K562 (cell line): ENCODE data around the gene THAP6.

Experiments used
- ESRRA ChIP-seq: fragments of 450-650 bp; IDR thresholded peaks from 2 replicates; pipeline ENCODE4 v1.6.1; 2014; ENCODE audit warnings: low read depth, mild to moderate bottlenecking, moderate library complexity, borderline replicate concordance
- MEF2D ChIP-seq: conservative IDR thresholded peaks from 2 replicates; pipeline ENCODE4 v1.6.1; 2016; ENCODE audit warnings: low read depth, missing genetic modification characterization, missing compliant biosample characterization
- NFIC ChIP-seq: fragments of 450-650 bp; IDR thresholded peaks from 2 replicates; pipeline ENCODE4 v1.6.1; 2017; ENCODE audit warnings: mild to moderate bottlenecking, inconsistent platforms
- PML ChIP-seq: IDR thresholded peaks from 2 replicates; pipeline ENCODE4 v1.6.1; 2012; ENCODE audit warnings: low read length, inconsistent platforms
- POLR2A ChIP-seq: fragments of 450-650 bp; conservative IDR thresholded peaks from 2 replicates; pipeline ENCODE4 v1.6.1; 2016
- RCOR1 ChIP-seq, 2 experiments: IDR thresholded peaks; 2 replicates each; pipeline ENCODE4 v1.6.1; 2012; ENCODE audit warnings: low read depth in 2 of 2, low read length in 2 of 2, borderline replicate concordance in 1 of 2, improper control_type of control experiment in 1 of 2
- RNF2 ChIP-seq: sonication (generic); IDR thresholded peaks from 2 replicates; pipeline ENCODE4 v1.6.1; 2016
- ZNF143 ChIP-seq: sonication (generic); formaldehyde crosslinking; IDR thresholded peaks from 2 replicates; pipeline ENCODE4 v1.9.0; 2022; ENCODE audit warnings: mild to moderate bottlenecking, missing genetic modification reagents
- ZNF551 ChIP-seq: fragments of 250-450 bp; sonication (Bioruptor Pico); IDR thresholded peaks from 2 replicates; pipeline ENCODE4 v1.5.0; 2021; ENCODE audit warnings: mild to moderate bottlenecking, moderate library complexity
- TF ChIP-seq, protein P1 (sequence below): fragments of 450-650 bp; IDR thresholded peaks from 2 replicates; pipeline ENCODE4 v1.6.1; 2017; ENCODE audit warnings: mild to moderate bottlenecking, moderate library complexity
- TF ChIP-seq, protein P2 (sequence below), 3 experiments: IDR thresholded peaks in 2 of 3; conservative IDR thresholded peaks in 1 of 3; 2 replicates each; pipeline ENCODE4 v1.5.1; 2011 to 2012; ENCODE audit warnings: low read length in 3 of 3, mild to moderate bottlenecking in 3 of 3, control low read depth in 2 of 3, improper control_type of control experiment in 1 of 3, inconsistent platforms in 1 of 3, low read depth in 1 of 3, mixed read lengths in 1 of 3, moderate library complexity in 1 of 3; ENCODE audit not compliant: insufficient read depth in 2 of 3
- TF ChIP-seq, protein P3 (sequence below): fragments of 200-600 bp; sonication (generic); IDR thresholded peaks from one replicate; pipeline ENCODE4 v1.6.1; 2012; ENCODE audit warnings: mild to moderate bottlenecking, low read depth, low read length, inconsistent platforms

DNA sequence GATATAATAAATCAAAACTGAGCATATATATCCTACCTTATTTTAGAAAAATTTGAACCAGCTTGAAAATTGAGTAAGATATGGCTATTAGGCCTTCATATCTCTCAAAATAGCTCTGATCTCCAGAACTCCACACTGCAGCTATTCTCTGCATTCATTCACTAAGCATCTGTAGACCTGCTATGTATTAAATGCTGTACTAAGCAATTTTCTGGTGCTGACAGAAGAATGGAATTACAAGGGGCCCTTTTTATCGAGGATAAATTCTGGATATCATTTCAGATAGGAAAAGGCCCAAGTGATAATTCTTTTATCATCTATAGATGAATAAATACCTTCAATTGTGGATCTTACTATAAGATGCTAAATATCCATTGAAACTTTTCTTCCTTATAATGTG is 1.9 kb downstream of the THAP6 start:
- TF ChIP-seq RNF2 (no peak), ESRRA (no peak), ZNF551 (no peak), RCOR1 (IDR thresholded peaks at IDR 0.05; ENCODE audit: borderline replicate concordance in 1 of 2, low read depth in 2 of 2, low read length in 2 of 2) (no peak), NFIC (no peak), ZNF143 (CRISPR knock-in tag) (no peak), MEF2D (tag) (no peak), POLR2A (no peak), PML (no peak)
- TF ChIP-seq, protein P1, sequence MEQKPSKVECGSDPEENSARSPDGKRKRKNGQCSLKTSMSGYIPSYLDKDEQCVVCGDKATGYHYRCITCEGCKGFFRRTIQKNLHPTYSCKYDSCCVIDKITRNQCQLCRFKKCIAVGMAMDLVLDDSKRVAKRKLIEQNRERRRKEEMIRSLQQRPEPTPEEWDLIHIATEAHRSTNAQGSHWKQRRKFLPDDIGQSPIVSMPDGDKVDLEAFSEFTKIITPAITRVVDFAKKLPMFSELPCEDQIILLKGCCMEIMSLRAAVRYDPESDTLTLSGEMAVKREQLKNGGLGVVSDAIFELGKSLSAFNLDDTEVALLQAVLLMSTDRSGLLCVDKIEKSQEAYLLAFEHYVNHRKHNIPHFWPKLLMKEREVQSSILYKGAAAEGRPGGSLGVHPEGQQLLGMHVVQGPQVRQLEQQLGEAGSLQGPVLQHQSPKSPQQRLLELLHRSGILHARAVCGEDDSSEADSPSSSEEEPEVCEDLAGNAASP: no peak
- TF ChIP-seq, protein P2, sequence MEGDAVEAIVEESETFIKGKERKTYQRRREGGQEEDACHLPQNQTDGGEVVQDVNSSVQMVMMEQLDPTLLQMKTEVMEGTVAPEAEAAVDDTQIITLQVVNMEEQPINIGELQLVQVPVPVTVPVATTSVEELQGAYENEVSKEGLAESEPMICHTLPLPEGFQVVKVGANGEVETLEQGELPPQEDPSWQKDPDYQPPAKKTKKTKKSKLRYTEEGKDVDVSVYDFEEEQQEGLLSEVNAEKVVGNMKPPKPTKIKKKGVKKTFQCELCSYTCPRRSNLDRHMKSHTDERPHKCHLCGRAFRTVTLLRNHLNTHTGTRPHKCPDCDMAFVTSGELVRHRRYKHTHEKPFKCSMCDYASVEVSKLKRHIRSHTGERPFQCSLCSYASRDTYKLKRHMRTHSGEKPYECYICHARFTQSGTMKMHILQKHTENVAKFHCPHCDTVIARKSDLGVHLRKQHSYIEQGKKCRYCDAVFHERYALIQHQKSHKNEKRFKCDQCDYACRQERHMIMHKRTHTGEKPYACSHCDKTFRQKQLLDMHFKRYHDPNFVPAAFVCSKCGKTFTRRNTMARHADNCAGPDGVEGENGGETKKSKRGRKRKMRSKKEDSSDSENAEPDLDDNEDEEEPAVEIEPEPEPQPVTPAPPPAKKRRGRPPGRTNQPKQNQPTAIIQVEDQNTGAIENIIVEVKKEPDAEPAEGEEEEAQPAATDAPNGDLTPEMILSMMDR (IDR thresholded peaks at IDR 0.05 in 2 of 3, conservative IDR thresholded peaks at IDR 0.05 in 1 of 3; ENCODE audit: insufficient read depth in 2 of 3, low read depth in 1 of 3, low read length in 3 of 3): no peak
- TF ChIP-seq, protein P3, sequence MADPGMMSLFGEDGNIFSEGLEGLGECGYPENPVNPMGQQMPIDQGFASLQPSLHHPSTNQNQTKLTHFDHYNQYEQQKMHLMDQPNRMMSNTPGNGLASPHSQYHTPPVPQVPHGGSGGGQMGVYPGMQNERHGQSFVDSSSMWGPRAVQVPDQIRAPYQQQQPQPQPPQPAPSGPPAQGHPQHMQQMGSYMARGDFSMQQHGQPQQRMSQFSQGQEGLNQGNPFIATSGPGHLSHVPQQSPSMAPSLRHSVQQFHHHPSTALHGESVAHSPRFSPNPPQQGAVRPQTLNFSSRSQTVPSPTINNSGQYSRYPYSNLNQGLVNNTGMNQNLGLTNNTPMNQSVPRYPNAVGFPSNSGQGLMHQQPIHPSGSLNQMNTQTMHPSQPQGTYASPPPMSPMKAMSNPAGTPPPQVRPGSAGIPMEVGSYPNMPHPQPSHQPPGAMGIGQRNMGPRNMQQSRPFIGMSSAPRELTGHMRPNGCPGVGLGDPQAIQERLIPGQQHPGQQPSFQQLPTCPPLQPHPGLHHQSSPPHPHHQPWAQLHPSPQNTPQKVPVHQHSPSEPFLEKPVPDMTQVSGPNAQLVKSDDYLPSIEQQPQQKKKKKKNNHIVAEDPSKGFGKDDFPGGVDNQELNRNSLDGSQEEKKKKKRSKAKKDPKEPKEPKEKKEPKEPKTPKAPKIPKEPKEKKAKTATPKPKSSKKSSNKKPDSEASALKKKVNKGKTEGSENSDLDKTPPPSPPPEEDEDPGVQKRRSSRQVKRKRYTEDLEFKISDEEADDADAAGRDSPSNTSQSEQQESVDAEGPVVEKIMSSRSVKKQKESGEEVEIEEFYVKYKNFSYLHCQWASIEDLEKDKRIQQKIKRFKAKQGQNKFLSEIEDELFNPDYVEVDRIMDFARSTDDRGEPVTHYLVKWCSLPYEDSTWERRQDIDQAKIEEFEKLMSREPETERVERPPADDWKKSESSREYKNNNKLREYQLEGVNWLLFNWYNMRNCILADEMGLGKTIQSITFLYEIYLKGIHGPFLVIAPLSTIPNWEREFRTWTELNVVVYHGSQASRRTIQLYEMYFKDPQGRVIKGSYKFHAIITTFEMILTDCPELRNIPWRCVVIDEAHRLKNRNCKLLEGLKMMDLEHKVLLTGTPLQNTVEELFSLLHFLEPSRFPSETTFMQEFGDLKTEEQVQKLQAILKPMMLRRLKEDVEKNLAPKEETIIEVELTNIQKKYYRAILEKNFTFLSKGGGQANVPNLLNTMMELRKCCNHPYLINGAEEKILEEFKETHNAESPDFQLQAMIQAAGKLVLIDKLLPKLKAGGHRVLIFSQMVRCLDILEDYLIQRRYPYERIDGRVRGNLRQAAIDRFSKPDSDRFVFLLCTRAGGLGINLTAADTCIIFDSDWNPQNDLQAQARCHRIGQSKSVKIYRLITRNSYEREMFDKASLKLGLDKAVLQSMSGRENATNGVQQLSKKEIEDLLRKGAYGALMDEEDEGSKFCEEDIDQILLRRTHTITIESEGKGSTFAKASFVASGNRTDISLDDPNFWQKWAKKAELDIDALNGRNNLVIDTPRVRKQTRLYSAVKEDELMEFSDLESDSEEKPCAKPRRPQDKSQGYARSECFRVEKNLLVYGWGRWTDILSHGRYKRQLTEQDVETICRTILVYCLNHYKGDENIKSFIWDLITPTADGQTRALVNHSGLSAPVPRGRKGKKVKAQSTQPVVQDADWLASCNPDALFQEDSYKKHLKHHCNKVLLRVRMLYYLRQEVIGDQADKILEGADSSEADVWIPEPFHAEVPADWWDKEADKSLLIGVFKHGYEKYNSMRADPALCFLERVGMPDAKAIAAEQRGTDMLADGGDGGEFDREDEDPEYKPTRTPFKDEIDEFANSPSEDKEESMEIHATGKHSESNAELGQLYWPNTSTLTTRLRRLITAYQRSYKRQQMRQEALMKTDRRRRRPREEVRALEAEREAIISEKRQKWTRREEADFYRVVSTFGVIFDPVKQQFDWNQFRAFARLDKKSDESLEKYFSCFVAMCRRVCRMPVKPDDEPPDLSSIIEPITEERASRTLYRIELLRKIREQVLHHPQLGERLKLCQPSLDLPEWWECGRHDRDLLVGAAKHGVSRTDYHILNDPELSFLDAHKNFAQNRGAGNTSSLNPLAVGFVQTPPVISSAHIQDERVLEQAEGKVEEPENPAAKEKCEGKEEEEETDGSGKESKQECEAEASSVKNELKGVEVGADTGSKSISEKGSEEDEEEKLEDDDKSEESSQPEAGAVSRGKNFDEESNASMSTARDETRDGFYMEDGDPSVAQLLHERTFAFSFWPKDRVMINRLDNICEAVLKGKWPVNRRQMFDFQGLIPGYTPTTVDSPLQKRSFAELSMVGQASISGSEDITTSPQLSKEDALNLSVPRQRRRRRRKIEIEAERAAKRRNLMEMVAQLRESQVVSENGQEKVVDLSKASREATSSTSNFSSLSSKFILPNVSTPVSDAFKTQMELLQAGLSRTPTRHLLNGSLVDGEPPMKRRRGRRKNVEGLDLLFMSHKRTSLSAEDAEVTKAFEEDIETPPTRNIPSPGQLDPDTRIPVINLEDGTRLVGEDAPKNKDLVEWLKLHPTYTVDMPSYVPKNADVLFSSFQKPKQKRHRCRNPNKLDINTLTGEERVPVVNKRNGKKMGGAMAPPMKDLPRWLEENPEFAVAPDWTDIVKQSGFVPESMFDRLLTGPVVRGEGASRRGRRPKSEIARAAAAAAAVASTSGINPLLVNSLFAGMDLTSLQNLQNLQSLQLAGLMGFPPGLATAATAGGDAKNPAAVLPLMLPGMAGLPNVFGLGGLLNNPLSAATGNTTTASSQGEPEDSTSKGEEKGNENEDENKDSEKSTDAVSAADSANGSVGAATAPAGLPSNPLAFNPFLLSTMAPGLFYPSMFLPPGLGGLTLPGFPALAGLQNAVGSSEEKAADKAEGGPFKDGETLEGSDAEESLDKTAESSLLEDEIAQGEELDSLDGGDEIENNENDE: no peak
